NCI-H748 treated with DMSO at 0.1 percent for 48 hours (cell line): ENCODE measurements around the gene JAZF1.
"Not testable (repeated sequence)": the region's sequence is repeated elsewhere in the genome, so short reads cannot be mapped to it uniquely, and the experiment has no call there.

Experiments
- DNase-seq: peaks from one replicate; lab custom pipeline; 2025; lab: John Stamatoyannopoulos, UW

JAZF1 gene

GRCh38 chr7:27873981-27874957 is 306.3 kb downstream of the JAZF1 start:
- no peak for DNase-seq

GRCh38 chr7:27872356-27873275 is 308.0 kb downstream of the JAZF1 start:
- DNase-seq = no peak

- DNase-seq = no peak
Measured at GRCh38 chr7:27871866-27872265, 308.7 kb downstream of the JAZF1 start.

- DNase-seq = no peak
Measured at GRCh38 chr7:27871086-27871485, 309.5 kb downstream of the JAZF1 start.

- no peak for DNase-seq
Measured at GRCh38 chr7:27870595-27870994, 310.0 kb downstream of the JAZF1 start.

- DNase-seq = no peak
Measured at GRCh38 chr7:27869056-27869455, 311.5 kb downstream of the JAZF1 start.

- no peak for DNase-seq
Measured at GRCh38 chr7:27868131-27868550, 312.5 kb downstream of the JAZF1 start.

GRCh38 chr7:27866828-27867672 is 313.5 kb downstream of the JAZF1 start:
- no peak for DNase-seq

GRCh38 chr7:27866256-27866655 is 314.3 kb downstream of the JAZF1 start:
- no peak for DNase-seq

- DNase-seq = no peak
Measured at GRCh38 chr7:27863880-27864279, 316.7 kb downstream of the JAZF1 start.

GRCh38 chr7:27861747-27862146 is 318.8 kb downstream of the JAZF1 start:
- no peak for DNase-seq

GRCh38 chr7:27860800-27861199 is 319.8 kb downstream of the JAZF1 start:
- DNase-seq = no peak

GRCh38 chr7:27856703-27857485 is 323.7 kb downstream of the JAZF1 start:
- not testable (repeated sequence) for DNase-seq

- DNase-seq = no peak
Measured at GRCh38 chr7:27850531-27850930, 330.1 kb downstream of the JAZF1 start.

- DNase-seq = no peak
Measured at GRCh38 chr7:27846388-27846787, 334.2 kb downstream of the JAZF1 start.

GRCh38 chr7:27843584-27844305 is 336.9 kb downstream of the JAZF1 start:
- DNase-seq = no peak

GRCh38 chr7:27842851-27843250 is 337.7 kb downstream of the JAZF1 start:
- DNase-seq = no peak

- DNase-seq = no peak
Measured at GRCh38 chr7:27842094-27842692, 338.4 kb downstream of the JAZF1 start.

- no peak for DNase-seq
Measured at GRCh38 chr7:27840760-27841364, 339.7 kb downstream of the JAZF1 start.
